ENCODE measurements around the gene DRD4. TPM values are rescaled to one million over a fixed set of nuclear protein-coding genes. Genes with fewer than 3 reads are reported as not detected.

DRD4 gene
- polyA plus RNA-seq, 4 donors = 0.51 to 1.4 (median 1.1) TPM

Other genes with a start within 250 kb of the DRD4 start
- gene PKP3, start 243.1 kb upstream of the DRD4 start, polyA plus RNA-seq = 100 to 1,000 TPM in 2 of 4 donors, 10 to 100 TPM in 2; 72.5 to 152 (median 111) TPM
- 100 to 1,000 TPM in 2 of 4 donors, 10 to 100 TPM in 2; 87.3 to 219 (median 156) TPM for gene SIGIRR, start 222.3 kb upstream of the DRD4 start, polyA plus RNA-seq
- 100 to 1,000 TPM in 3 of 4 donors, 10 to 100 TPM in 1; 84.7 to 363 (median 220) TPM for gene ANO9, start 195.3 kb upstream of the DRD4 start, polyA plus RNA-seq
- 10 to 100 TPM in 3 of 4 donors, 1 to 10 TPM in 1; 9.5 to 20.3 (median 15.4) TPM for gene PTDSS2, start 187.0 kb upstream of the DRD4 start, polyA plus RNA-seq
- 100 to 1,000 TPM in 2 of 4 donors, 10 to 100 TPM in 2; 80.9 to 120 (median 100) TPM for gene RNH1, start 130.0 kb upstream of the DRD4 start, polyA plus RNA-seq
- 100 to 1,000 TPM in 2 of 4 donors, 10 to 100 TPM in 2; 23.6 to 142 (median 92.7) TPM for gene HRAS, start 101.7 kb upstream of the DRD4 start, polyA plus RNA-seq
- 1 to 10 TPM in 2 of 4 donors, under 1 TPM in 2; 0.54 to 2.7 (median 1.0) TPM for gene LRRC56, start 99.7 kb upstream of the DRD4 start, polyA plus RNA-seq
- 10 to 100 TPM in 2 of 4 donors, 1 to 10 TPM in 2; 4.7 to 26.4 (median 11.9) TPM for gene LMNTD2, start 76.5 kb upstream of the DRD4 start, polyA plus RNA-seq
- gene RASSF7, start 76.3 kb upstream of the DRD4 start, polyA plus RNA-seq = 100 to 1,000 TPM in 2 of 4 donors, 10 to 100 TPM in 2; 49.1 to 174 (median 120) TPM
- gene PHRF1, start 60.8 kb upstream of the DRD4 start, polyA plus RNA-seq = 10 to 100 TPM; 14.6 to 43.3 (median 23.6) TPM
- 100 to 1,000 TPM in 2 of 4 donors, 10 to 100 TPM in 2; 14.5 to 115 (median 73.1) TPM for gene IRF7, start 21.3 kb upstream of the DRD4 start, polyA plus RNA-seq
- gene CDHR5, start 12.3 kb upstream of the DRD4 start, polyA plus RNA-seq = 1,000 to 10,000 TPM in 1 of 4 donors, 100 to 1,000 TPM in 3; 112 to 1,182 (median 936) TPM
- gene SCT, start 10.1 kb upstream of the DRD4 start, polyA plus RNA-seq = 100 to 1,000 TPM in 1 of 4 donors, 10 to 100 TPM in 2, 1 to 10 TPM in 1; 4.8 to 114 (median 22.3) TPM
- 10 to 100 TPM; 18.2 to 39.6 (median 29.4) TPM for gene DEAF1, start 58.0 kb downstream of the DRD4 start, polyA plus RNA-seq
- 10 to 100 TPM; 11.9 to 35.4 (median 21.2) TPM for gene TMEM80, start 58.5 kb downstream of the DRD4 start, polyA plus RNA-seq
- gene EPS8L2, start 69.0 kb downstream of the DRD4 start, polyA plus RNA-seq = 1,000 to 10,000 TPM in 2 of 4 donors, 100 to 1,000 TPM in 1, 10 to 100 TPM in 1; 90.2 to 1,255 (median 670) TPM
- 100 to 1,000 TPM in 3 of 4 donors, 10 to 100 TPM in 1; 97.9 to 188 (median 174) TPM for gene TALDO1, start 110.2 kb downstream of the DRD4 start, polyA plus RNA-seq
- 10 to 100 TPM; 12.2 to 55.6 (median 29.8) TPM for gene GATD1, start 140.2 kb downstream of the DRD4 start, polyA plus RNA-seq
- 1 to 10 TPM in 1 of 4 donors, under 1 TPM in 1, not detected in 2; 0.22 to 3.3 TPM for gene CEND1, start 152.8 kb downstream of the DRD4 start, polyA plus RNA-seq
- 10 to 100 TPM; 10.5 to 21.9 (median 10.8) TPM for gene SLC25A22, start 161.0 kb downstream of the DRD4 start, polyA plus RNA-seq
- 10 to 100 TPM; 14.5 to 47.0 (median 28.6) TPM for gene PIDD1, start 168.0 kb downstream of the DRD4 start, polyA plus RNA-seq
- gene RPLP2, start 172.7 kb downstream of the DRD4 start, polyA plus RNA-seq = 1,000 to 10,000 TPM; 1,144 to 2,714 (median 1,335) TPM
- 100 to 1,000 TPM in 3 of 4 donors, 10 to 100 TPM in 1; 66.2 to 250 (median 162) TPM for gene PNPLA2, start 181.6 kb downstream of the DRD4 start, polyA plus RNA-seq
- gene CRACR2B, start 190.7 kb downstream of the DRD4 start, polyA plus RNA-seq = 10 to 100 TPM; 38.7 to 88.8 (median 65.2) TPM
- 100 to 1,000 TPM; 187 to 359 (median 284) TPM for gene CD151, start 195.7 kb downstream of the DRD4 start, polyA plus RNA-seq
- gene POLR2L, start 205.3 kb downstream of the DRD4 start, polyA plus RNA-seq = 100 to 1,000 TPM in 3 of 4 donors, 10 to 100 TPM in 1; 82.9 to 140 (median 132) TPM
- 10 to 100 TPM in 2 of 4 donors, 1 to 10 TPM in 2; 5.1 to 53.3 (median 10.2) TPM for gene TSPAN4, start 205.6 kb downstream of the DRD4 start, polyA plus RNA-seq